Esophagus mucosa (tissue), 1 donor: ENCODE measurements around the gene CRX. TPM values are rescaled to one million over a fixed set of nuclear protein-coding genes. Genes with fewer than 3 reads are reported as not detected.
A peak's percentile ranks its signal among the peaks of the same experiment; 100 is the strongest.
"Not testable (repeated sequence)": the region's sequence is repeated elsewhere in the genome, so short reads cannot be mapped to it uniquely, and the experiment has no call there.

Experiments
- ATAC-seq: fragments of 200-7000 bp; cut with Tn5 transposase; one replicate; pipeline ENCODE4 v1.9.1; 2020
- total RNA-seq: library from RNA; stranded (reverse); gene quantifications from one replicate; pipeline ENCODE4 v1.2.4, GENCODE V29; 2023
- donor health status: DM: yes; HTN: yes; CAD: no.

CRX gene
- total RNA-seq: not detected

- ATAC-seq: no peak
Measured at GRCh38 chr19:47821460-47822020, at the start of gene CRX. TSS of gene CRX (plus strand) at chr19:47821937. CDS start at chr19:47834444, 12,507 bp downstream.

DNA sequence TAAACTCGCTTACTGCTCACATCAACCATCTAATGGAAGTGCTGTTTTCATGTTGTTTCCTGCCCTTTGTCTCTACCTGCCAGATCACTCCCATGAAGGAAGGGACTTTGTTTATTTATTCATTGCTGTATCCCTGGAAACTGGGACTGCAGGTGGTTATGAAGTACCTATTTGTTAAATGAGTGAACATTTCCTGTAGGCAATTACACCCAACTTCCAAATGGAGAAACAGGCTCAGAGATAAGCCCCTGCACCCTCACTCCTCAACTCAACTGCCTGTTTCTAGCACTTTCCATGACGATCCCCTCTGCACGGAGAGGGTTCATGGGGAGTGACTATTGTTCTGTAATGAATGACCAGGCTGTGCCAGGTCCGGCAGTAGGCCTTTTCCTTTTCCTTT lies 45.2 kb upstream of the CRX start:
- peak; percentile 66 for ATAC-seq

- ATAC-seq: not testable (repeated sequence)
Measured at GRCh38 chr19:47777245-47778048, 44.3 kb upstream of the CRX start.

DNA sequence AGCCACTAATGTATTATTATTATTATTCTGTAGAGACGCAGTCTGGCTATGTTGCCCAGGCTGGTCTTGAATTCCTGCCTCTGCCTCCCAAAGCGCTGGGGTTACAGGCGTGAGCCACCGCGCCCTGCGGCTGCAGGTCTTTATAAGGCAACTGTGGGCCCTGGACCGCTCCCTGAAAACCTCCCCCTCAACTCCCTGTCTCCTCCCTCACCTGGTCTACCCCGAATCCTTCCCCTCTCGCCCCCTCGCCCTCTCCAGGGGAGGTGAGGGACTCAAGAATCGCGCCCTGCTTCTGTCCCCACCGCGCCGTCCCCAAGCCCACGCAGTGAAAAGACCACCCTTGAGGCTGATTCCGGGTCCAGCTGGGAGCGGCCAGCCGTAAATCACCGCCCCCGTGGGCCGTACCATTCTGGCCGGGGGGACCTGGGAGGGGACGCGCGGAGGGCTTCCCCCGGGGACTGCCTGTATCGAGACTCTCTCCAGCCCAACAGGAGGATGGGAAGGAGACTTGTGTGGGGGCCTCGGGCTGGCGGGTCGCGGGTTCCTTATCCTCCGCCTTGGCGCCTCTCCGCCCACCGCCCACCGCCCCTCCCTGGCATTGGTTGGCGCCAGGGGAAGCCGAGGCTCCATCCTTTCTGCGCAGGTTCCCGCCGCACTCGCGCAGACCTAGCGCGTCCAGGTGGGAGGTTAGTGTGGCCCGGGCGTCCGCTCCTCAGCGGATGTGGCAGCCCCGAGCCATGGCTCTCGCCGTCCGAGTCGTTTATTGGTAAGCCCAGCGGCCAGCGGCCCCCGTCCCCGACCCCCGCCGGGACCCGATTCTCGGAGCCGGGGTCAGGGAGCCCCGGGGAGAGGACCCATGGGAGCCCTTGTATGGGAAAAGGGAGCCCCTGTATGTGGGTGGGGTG lies 43.4 kb upstream of the CRX start, which contains the start of gene SELENOW:
Gene SELENOW (plus strand): TSS at position 655 of the 905 bp plus-strand sequence. CDS start 83 bp downstream, at position 738.
- peak; percentile 78 for ATAC-seq

DNA sequence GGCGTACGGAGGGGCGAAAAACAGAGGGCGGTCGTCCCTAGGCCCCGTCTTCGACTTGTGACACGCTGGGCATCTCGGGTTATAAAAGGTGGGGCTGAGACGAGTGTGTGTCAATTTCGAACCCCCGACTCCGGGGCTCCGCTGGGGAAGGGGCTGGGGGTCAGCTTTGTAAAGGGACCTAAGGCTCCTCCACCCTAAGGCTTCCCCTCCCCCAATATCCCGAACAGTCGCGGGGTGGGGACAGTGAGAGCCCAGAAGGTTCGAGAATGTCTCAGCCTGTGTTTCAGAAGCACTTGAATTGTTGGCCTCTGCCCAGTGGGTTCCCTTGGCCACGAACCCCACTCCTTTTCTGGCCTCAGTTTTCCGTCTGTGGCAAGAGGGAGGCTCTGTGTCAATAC lies 42.8 kb upstream of the CRX start:
- ATAC-seq: peak; percentile 2

- no peak for ATAC-seq
Measured at GRCh38 chr19:47779524-47780214, 42.1 kb upstream of the CRX start.

DNA sequence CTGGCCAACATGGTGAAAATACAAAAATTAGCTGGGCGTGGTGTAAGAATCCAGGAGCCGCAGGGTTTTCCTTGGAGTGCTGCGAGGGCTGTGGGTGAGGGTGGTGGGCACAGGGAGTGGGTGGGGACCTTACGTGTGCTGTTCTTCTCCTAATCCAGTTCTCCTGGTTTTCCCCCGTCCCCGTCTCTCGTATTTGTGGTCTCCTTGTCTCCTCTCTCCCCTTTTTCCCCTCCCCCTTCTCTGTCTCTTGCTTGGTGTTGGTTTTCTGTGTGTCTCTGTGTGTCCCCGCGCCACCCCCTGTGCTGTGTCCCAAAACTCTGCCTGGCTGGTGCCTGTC lies 41.6 kb upstream of the CRX start:
- no peak for ATAC-seq

GRCh38 chr19:47781590-47782262 lies 40.0 kb upstream of the CRX start:
- no peak for ATAC-seq

- ATAC-seq: no peak
Measured at GRCh38 chr19:47786566-47786965, 35.2 kb upstream of the CRX start.

GRCh38 chr19:47787307-47787706 lies 34.4 kb upstream of the CRX start:
- not testable (repeated sequence) for ATAC-seq

DNA sequence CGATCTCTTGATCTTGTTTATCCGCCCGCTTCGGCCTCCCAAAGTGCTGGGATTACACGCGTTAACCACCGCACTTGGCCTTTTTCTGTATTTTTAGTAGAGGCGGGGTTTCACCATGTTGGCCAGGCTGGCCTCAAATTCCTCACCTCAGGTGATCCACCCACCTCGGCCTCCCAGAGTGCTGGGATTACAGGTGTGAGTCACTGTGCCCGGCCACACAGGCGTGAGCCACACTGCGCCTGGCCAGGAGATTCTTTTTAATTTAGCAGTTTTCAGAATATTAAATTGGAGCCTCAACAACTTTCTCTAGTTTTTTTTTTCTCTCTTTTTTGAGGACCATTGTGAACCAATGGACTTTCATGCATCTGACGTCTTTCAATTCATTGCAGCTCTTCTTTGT lies 31.9 kb upstream of the CRX start:
- ATAC-seq: peak; percentile 39

DNA sequence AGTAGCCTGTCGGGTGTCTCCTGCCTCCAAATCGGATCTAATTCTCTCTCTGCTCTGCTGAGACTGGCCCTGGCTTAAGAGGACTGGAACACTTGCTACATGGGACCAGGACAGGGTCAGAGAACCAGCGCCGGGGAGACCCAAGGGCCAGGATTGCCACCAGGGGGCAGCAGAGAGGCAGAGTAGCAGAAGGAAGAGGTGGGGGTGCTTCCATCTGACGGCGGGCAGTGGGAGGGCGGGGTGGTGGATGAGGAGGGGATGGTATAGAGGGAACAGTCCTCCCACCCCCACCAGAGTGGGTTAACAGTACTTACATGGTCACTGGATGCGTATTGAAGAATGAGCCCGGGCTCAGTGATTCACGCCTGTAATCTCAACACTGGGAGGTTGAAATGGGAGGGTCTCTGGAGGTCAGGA lies 31.3 kb upstream of the CRX start:
- peak; percentile 62 for ATAC-seq

- no peak for ATAC-seq
Measured at GRCh38 chr19:47792616-47793015, 29.1 kb upstream of the CRX start.

DNA sequence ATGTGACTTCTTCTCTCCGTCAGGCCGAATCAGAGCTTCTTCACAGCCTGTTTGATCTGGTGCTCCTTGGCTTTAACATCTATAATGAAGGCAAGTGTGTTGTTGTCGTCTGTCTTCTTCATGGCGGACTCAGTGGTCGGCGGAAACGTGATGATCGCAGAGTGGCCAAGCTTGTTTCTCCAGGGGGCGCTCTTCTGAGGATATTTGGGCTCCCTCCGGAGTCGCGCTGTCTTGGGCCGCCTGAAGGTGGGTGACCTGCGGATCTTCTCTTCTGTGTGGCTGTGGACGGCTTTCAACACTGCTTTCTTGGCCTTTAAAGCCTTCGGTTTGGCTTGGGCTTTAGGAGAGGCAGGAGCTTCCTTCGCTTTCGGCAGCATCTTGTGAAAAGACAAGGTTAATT lies 27.2 kb upstream of the CRX start:
- no peak for ATAC-seq

GRCh38 chr19:47796785-47797184 lies 25.0 kb upstream of the CRX start:
- no peak for ATAC-seq

DNA sequence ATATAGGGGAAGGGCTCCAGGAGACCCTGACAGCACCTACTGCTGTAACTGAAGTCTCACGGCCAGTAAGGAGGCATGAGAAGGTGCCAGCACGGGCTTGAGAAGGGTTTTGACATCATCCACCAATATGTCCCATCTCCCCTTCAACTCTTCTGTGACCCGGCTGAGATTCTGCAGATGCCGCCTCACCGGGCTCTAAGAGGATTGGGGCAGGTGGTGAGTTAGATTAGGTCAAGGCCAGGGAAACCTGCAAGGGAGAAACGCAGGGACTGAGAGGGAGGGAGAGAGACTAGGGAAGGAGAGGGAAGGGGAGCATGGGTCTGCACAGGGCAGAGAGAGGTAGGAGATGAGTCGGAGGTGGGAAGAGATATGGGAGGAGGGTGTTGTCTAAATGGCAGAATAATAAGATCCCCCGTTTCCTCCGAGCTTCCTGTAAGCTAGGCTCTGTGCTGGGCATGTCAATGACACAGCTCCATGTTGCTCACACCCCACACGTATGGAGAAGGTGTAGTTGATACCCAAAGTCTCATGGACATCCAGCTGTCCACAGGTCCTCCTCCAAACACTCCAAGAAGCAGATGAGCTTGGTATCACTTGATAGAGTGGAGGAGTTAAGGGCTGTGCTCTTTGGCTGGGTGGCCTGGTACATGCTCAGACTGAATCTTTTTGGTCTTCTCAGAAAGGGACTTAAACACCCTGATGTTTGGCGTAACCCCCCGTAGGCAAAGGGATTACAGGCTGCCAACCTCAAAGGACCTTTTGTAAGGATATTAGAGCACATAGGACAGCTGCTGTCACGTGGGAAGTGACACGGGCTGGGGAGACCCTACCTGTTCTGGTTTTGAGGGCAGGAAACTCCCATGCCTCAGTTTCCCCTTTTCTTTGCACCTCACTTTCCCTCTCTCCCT lies 23.5 kb upstream of the CRX start:
- ATAC-seq: no peak

DNA sequence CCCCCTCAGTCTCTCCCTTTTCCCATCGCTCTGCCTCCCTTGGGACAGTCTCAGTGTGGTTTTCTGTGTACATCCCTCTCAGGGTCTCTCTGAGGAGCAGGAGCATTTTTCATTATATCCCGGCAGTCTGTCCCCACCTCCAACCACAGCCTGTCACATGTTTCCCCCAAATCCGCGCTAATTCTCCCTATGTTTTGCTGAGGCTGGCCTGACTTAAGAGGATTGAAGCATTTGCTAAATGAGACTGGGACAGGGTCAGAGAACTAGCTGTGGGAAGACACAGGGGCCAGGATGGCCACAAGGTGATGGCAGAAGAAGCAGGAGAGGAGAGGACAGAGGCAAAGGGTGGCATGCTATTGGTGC lies 22.9 kb upstream of the CRX start:
- ATAC-seq: no peak

DNA sequence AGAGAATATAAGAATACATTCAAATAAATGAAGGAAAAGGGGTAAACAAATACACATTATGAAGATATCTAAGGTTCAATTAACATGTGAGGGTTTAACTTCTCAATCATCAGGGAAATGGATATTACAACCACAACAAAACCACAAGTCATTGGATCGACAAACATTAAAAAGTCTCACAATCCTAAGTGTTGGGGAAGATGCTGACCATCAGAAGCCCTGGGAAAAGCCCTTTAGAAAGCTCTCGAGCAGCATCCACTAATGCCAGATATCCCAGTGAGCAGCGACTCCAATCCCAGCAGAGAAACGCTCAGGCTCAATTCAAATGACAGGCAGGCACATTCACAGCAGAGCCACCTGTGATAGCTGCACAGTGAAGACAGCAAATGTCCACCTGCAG lies 20.5 kb upstream of the CRX start:
- no peak for ATAC-seq

DNA sequence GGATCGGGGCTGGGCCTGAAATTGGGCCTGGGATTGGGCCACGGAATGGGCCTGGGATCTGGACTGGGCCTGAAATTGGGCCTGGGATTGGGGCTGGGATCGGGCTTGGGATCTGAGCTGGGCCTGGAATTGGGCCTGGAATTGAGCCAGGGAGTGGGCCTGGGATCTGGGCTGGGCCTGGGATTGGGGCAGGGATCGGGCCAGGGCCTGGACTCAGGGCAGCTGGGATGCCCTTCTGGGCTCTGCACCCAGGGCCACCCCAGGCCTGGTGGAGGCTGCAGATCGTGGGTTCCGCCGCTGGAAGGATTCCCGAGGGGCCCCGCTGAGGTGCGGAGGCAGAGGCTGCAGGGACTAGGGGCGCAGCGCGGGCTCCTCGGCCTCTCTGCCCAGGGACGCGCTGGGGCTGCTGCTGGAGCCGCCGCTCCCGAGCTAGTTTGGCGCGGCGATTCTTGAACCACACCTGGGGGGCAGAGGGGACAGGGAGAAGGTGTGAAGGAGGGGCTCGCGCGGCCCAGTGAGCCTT lies 19.2 kb upstream of the CRX start:
- ATAC-seq: no peak

DNA sequence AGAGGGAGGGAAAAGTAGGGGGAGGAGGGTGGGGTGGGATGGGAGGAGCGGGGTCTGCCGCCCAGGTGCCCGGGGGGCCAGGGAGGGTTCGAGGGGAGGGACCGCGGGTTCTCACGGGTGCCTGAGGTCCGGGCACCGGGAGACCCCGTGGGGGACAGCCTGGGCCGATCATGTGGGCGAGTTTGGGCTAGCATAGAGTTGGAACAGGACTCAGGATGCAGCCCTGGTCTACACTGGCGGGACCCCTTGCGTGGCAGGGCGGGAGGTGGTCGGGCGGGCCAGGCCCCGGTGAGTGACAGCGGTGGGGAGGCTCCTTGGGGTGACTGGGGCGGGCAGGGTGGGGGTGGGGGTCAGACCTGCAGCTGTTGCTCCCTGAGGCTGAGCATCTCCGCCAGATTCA lies 18.6 kb upstream of the CRX start:
- ATAC-seq: not testable (repeated sequence)

DNA sequence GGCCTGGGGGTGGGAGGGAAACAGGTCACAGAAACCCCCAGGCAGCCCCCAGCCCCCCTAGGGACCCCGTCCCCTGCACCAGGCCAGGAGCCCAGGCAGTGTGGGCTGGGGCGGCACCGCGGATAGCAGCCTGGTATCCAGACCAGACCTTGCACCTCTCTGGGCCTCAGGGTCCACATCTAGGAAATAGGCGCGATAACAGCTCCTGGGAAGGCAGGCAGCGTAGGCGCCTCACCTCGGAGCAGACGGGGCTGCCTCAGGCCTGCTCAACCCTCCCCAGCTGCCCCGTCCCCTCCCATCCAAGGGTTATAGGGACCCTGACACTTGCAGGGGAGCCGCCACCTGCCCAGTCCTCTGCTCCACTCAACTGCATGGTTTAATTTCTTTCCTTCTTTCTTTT lies 18.1 kb upstream of the CRX start:
- not testable (repeated sequence) for ATAC-seq
